NCI-H226 (cell line): ENCODE measurements around the gene ASAP2.
A peak's percentile ranks its signal among the peaks of the same experiment; 100 is the strongest.

ENCODE experiments used
- DNase-seq: peaks from one replicate; pipeline ENCODE4 v3.0.0-alpha.2; 2015

ASAP2 gene

GRCh38 chr2:9205963-9206948 is at the start of gene ASAP2:
Gene ASAP2 (plus strand): TSS chr2:9206812. CDS start chr2:9207105, 293 bp downstream.
- peak; percentile 63 for DNase-seq

- DNase-seq, result no peak
These were observed 47.5 kb upstream of the ASAP2 start for GRCh38 chr2:9158786-9159779.

DNA sequence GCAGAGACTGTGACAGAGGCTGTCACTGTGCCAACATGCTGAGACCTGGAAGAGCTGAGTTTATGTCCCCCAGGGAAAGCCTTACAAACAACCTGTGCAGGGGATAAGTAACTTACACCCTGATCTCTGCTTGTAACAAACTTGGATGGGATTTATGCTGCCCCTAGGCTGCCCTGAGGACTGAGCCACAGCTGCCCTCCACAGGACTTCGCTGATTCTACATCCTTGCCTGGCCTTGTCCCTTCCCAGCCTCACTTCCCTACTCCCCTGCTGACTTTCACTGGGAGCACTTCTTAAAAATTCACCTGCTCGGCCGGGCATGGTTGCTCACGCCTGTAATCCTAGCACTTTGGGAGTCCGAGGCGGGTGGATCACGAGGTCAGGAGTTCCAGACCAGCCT is 45.9 kb upstream of the ASAP2 start:
- no peak for DNase-seq

GRCh38 chr2:9162841-9163240 is 43.8 kb upstream of the ASAP2 start:
- no peak for DNase-seq

GRCh38 chr2:9163306-9164111 is 43.1 kb upstream of the ASAP2 start:
- peak; percentile 85 for DNase-seq

- peak; percentile 89 for DNase-seq
These were observed 42.5 kb upstream of the ASAP2 start for GRCh38 chr2:9164112-9164608.

DNA sequence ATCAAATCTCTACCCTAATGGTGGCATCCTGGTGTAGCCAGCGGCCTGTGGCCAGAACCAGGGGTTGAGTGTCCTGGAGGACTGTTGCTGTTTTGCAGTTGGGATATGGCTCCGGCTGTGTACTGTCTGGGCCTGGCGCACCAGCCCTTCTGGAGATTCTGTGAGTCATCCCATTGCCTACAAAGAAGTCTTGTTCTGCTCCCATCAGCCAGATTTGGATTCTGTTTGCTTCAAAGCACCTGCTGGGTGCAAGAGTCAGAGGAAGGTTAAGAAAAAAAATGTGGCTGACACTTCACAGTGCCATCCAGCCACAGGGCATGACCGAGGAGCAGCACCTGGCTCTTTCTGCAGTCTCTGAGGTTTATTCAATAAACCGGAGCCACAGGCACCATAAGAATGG is 41.0 kb upstream of the ASAP2 start:
- DNase-seq, result peak; percentile 48

- no peak for DNase-seq
These were observed 39.8 kb upstream of the ASAP2 start for GRCh38 chr2:9166579-9167377.

- no peak for DNase-seq
These were observed 38.6 kb upstream of the ASAP2 start for GRCh38 chr2:9167718-9168657.

- no peak for DNase-seq
These were observed 37.8 kb upstream of the ASAP2 start for GRCh38 chr2:9168821-9169221.

GRCh38 chr2:9169349-9170107 is 37.1 kb upstream of the ASAP2 start:
- no peak for DNase-seq

DNA sequence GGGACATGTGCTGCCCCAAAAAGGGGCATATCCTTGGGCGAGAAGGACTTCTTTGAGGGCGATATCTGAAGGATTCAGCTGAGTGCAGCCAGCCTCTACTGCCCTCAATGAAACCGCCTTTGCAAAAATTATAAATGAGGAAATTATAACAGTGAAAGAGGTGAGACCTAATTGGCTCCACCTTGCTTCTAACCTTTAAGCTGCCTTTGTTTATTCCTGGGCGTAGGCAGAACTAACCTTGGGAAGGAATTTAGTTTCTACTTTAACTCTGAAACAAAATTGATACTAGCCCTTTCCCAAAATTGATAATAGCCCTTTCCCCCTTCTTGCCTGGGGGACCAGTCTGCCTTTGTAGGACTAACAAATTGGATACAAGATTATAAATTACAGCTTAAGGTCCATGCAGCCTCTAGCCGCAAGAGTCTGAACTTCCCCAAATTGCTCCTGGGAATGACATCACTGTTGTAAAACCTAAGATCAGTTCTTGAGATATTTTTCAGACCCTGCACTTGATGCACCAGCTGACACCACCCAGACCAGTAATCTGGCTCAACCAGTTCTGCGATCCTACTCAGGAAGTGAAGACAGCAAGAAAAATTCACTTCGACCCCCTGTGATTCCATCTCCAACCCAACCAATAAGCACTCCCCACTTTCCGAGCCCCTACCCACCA is 36.0 kb upstream of the ASAP2 start:
- DNase-seq, result no peak

- DNase-seq, result peak; percentile 59
These were observed 31.7 kb upstream of the ASAP2 start for GRCh38 chr2:9174771-9175437.

- peak; percentile 86 for DNase-seq
These were observed 28.3 kb upstream of the ASAP2 start for GRCh38 chr2:9178110-9178903.

DNA sequence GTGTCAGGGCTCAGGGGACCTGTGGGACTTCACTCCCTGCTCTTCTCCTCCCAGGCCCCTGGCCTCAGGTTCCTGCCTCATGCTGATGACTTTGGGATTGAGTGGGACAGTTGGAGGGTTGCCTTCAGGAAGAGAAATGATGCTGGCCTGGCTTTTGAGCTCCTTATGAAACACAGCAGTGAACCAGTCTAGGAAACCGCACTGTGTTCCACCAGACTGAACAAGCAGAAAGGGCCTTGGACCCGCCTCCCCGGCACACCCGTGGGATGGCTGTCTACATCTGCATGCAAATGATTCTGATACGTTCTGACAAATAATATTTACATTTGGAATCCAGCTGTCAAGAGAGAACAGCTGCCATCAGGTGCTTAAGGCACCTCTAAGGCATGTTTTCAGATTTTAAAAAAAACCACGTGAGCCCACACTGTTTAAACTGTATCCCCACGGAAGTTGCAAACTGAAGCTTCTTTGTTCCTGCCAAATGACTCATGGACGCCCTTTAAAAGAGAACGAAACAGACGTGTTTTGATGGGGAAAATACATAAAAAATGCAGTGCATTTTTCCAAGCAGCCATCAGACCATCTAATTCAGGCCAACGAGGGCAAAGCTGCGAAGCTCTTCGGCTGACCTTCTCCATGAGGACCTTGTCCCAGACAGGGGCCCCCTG is 27.6 kb upstream of the ASAP2 start:
- peak; percentile 71 for DNase-seq

DNA sequence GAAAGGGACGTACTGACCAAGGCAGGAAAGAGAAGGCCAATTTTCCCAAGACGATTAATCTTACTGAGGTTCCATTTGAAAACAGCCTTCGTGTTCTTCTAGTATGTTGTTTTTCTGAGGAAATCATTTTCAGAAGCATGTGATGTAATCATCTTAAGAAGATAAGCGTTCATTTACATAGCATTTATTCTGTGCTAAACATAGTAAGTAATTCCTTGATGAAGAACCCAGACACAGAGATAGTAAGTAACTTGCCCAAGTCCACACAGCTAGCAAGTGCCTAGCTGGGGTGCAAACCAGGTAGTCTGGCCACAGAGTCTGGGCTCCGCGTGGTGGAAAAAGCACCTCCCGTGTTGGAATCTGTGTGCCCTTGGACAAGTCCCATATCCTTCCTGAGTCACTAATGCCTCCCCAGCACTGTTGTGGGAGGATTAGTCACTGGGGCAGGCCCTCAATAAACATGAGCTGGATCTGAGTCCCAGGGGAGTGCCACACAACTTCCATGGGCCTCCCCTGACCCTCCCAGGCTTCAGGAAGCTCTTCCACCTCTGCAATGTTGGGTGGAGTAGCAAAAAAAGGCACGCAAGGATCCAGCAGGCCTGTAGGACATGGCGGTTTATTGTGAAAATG is 26.9 kb upstream of the ASAP2 start:
- DNase-seq, result peak; percentile 96
